ENCODE results near the gene EHMT1. TPM values are rescaled to one million over a fixed set of nuclear protein-coding genes. Genes with fewer than 3 reads are reported as not detected.

EHMT1 gene
- total and polyA plus RNA-seq, 2 of the 8 experiments (the other 6 are each of a cell fraction or from before 2014, with no cell fraction given) = 95.7 to 163 TPM

GRCh38 chr9:137873408-137873807 is 254.6 kb downstream of the EHMT1 start (continued):
- TF ChIP-seq CHD7 (IDR thresholded peaks at IDR 0.05; ENCODE audit: insufficient replicate concordance, low read length) (no peak), ZNF274 (IDR thresholded peaks at IDR 0.05; ENCODE audit: borderline replicate concordance, extremely low read depth, low read length) (no peak), SRF (IDR thresholded peaks at IDR 0.05; ENCODE audit: low read depth, low read length) (no peak), BRCA1 (IDR thresholded peaks at IDR 0.05; ENCODE audit: low read depth, low read length) (no peak), JUND (IDR thresholded peaks at IDR 0.05; ENCODE audit: low read length) (no peak), CHD2 (IDR thresholded peaks at IDR 0.05; ENCODE audit: low read length) (no peak), TAF1 (IDR thresholded peaks at IDR 0.05; ENCODE audit: low read depth, low read length) (no peak), GTF2F1 (IDR thresholded peaks at IDR 0.05; ENCODE audit: borderline replicate concordance, low read depth, low read length) (no peak), SP2 (IDR thresholded peaks at IDR 0.05; ENCODE audit: low read length) (no peak), RXRA (IDR thresholded peaks at IDR 0.05; ENCODE audit: insufficient read depth, low read depth, low read length) (no peak), SP1 (IDR thresholded peaks at IDR 0.05; ENCODE audit: low read depth, low read length) (no peak), EP300 (IDR thresholded peaks at IDR 0.05; ENCODE audit: borderline replicate concordance in 1 of 2, low read depth in 2 of 2, low read length in 2 of 2) (no peak), SAP30 (IDR thresholded peaks at IDR 0.05; ENCODE audit: insufficient read depth, insufficient replicate concordance, low read length) (no peak)

Data from H1 (cell line).